SK-N-SH (cell line): ENCODE results near the gene HYPK. TPM values are rescaled to one million over a fixed set of nuclear protein-coding genes. Genes with fewer than 3 reads are reported as not detected.
A peak's percentile ranks its signal among the peaks of the same experiment; 100 is the strongest.
"Not testable (repeated sequence)": the region's sequence is repeated elsewhere in the genome, so short reads cannot be mapped to it uniquely, and the experiment has no call there.

Experiments
- CTCF ChIA-PET: fragments of 300-600, 350-600 bp; formaldehyde crosslinking; extraction: SDS; loops from one replicate; lab custom pipeline; 2021; lab: Yijun Ruan, JAX
- POLR2A ChIA-PET: fragments of 350-600 bp; sonication (Branson Sonifier 250); formaldehyde crosslinking; extraction: SDS; loops from one replicate; lab custom pipeline; 2020; ENCODE audit warnings: antibody characterized with exemption, inconsistent platforms; lab: Yijun Ruan, JAX
- DNase-seq: peaks from one replicate; pipeline ENCODE4 v3.0.0; 2012
- H2AFZ ChIP-seq: fragments of 200-600 bp; sonication (generic); 2 replicates; pipeline ENCODE4 v1.8.1; 2016; ENCODE audit warnings: antibody characterized with exemption, mild to moderate bottlenecking, low read depth
- H3F3A ChIP-seq: fragments of 200-600 bp; sonication (generic); replicated peaks from 2 replicates; pipeline ENCODE3; 2016; ENCODE audit warnings: antibody characterized with exemption, mild to moderate bottlenecking; ENCODE audit not compliant: insufficient read depth
- H3K27ac ChIP-seq, 2 experiments: fragments of 200-500 bp in 1 of 2; fragments of 200-600 bp in 1 of 2; sonication (Bioruptor generic) in 1 of 2; sonication (generic), shearing (Covaris generic) in 1 of 2; 2 replicates each; pipeline versions ENCODE4 v1.5.1 to v1.6.1; 2014 to 2016; ENCODE audit warnings: low read depth in 2 of 2, inconsistent platforms in 1 of 2, low read length in 1 of 2, mild to moderate bottlenecking in 1 of 2, mixed read lengths in 1 of 2
- H3K27me3 ChIP-seq: fragments of 200-600 bp; sonication (generic), shearing (Covaris generic); 2 replicates; pipeline ENCODE4 v1.6.1; 2016; ENCODE audit warnings: mixed run types; ENCODE audit not compliant: insufficient read depth
- H3K36me3 ChIP-seq, 2 experiments: fragments of 200-500 bp in 1 of 2; fragments of 200-600 bp in 1 of 2; sonication (Bioruptor generic) in 1 of 2; sonication (generic) in 1 of 2; replicated peaks in 1 of 2; 2 replicates each; pipeline versions ENCODE3 to v1.5.1; 2014 to 2016; ENCODE audit warnings: low read length in 1 of 2, mild to moderate bottlenecking in 1 of 2; ENCODE audit not compliant: insufficient read depth in 2 of 2, control insufficient read depth in 1 of 2
- H3K4me1 ChIP-seq, 2 experiments: fragments of 200-500 bp in 1 of 2; fragments of 200-600 bp in 1 of 2; sonication (Bioruptor generic) in 1 of 2; sonication (generic), shearing (Covaris generic) in 1 of 2; 2 replicates each; pipeline versions ENCODE4 v1.5.1 to v1.6.1; 2014 to 2016; ENCODE audit warnings: low read depth in 1 of 2, low read length in 1 of 2, mixed run types in 1 of 2; ENCODE audit not compliant: insufficient read depth in 2 of 2, control insufficient read depth in 1 of 2
- H3K4me2 ChIP-seq: fragments of 200-600 bp; sonication (generic), shearing (Covaris generic); 2 replicates; pipeline ENCODE4 v1.6.1; 2017; ENCODE audit warnings: mixed run types
- H3K4me3 ChIP-seq, 2 experiments: fragments of 200-500 bp in 1 of 2; fragments of 200-600 bp in 1 of 2; sonication (Bioruptor generic) in 1 of 2; sonication (generic), shearing (Covaris generic) in 1 of 2; 2 replicates each; pipeline versions ENCODE4 v1.5.1 to v1.8.1; 2014 to 2016; ENCODE audit warnings: low read depth in 2 of 2, inconsistent platforms in 1 of 2, low read length in 1 of 2, mild to moderate bottlenecking in 1 of 2, mixed read lengths in 1 of 2, moderate library complexity in 1 of 2
- H3K79me2 ChIP-seq: fragments of 200-600 bp; sonication (generic); 2 replicates; pipeline ENCODE4 v1.8.1; 2017; ENCODE audit warnings: mild to moderate bottlenecking; ENCODE audit not compliant: insufficient read depth
- H3K9ac ChIP-seq: fragments of 200-600 bp; sonication (generic); 2 replicates; pipeline ENCODE4 v1.6.1; 2017; ENCODE audit warnings: mixed run types
- H3K9me2 ChIP-seq: fragments of 200-600 bp; sonication (generic); 2 replicates; pipeline ENCODE4 v1.6.1; 2017; ENCODE audit warnings: mixed run types
- H3K9me3 ChIP-seq: fragments of 200-600 bp; sonication (generic); 2 replicates; pipeline ENCODE4 v1.6.1; 2017; ENCODE audit warnings: mixed run types, mild to moderate bottlenecking, moderate library complexity
- H4K20me1 ChIP-seq: fragments of 200-600 bp; sonication (generic); 2 replicates; pipeline ENCODE4 v1.6.1; 2017; ENCODE audit warnings: mild to moderate bottlenecking, mixed run types; ENCODE audit not compliant: insufficient read depth
- GATA2 ChIP-seq: sonication (generic); formaldehyde crosslinking; IDR thresholded peaks from 2 replicates; pipeline ENCODE4 v1.5.0; 2020; ENCODE audit warnings: mild to moderate bottlenecking, missing genetic modification reagents
- YY1 ChIP-seq: IDR thresholded peaks from 2 replicates; pipeline ENCODE4 v1.4.0; 2012; ENCODE audit warnings: low read depth, mild to moderate bottlenecking
- WGBS: methylation state at CpG from one replicate; pipeline ENCODE4 v1.1.6; 2017; ENCODE audit warnings: low lambda C conversion rate; 5-methylcytosine and 5-hydroxymethylcytosine counted together
- polyA plus RNA-seq, 3 experiments: library from polyadenylated mRNA; depleted of rRNA; stranded (reverse); fragments of >200 nt; gene quantifications; 2 replicates each; pipeline ENCODE4 v1.2.3, GENCODE V29; 2012
- TF ChIP-seq, protein P1 (sequence below): IDR thresholded peaks from 2 replicates; pipeline ENCODE4 v1.6.1; 2012; ENCODE audit warnings: mild to moderate bottlenecking, low read depth, low read length, moderate library complexity
- TF ChIP-seq, protein P2 (sequence below): IDR thresholded peaks from 2 replicates; pipeline ENCODE4 v1.4.0; 2012; ENCODE audit warnings: low read depth, borderline replicate concordance
- TF ChIP-seq, protein P3 (sequence below): fragments of 200-600 bp; sonication (generic); IDR thresholded peaks from 2 replicates; pipeline ENCODE4 v1.6.1; 2017; ENCODE audit warnings: antibody characterized with exemption, mild to moderate bottlenecking, moderate library complexity
- TF ChIP-seq, protein P4 (sequence below): fragments of 150-350 bp; IDR thresholded peaks from 2 replicates; pipeline ENCODE4 v1.6.1; 2016; ENCODE audit warnings: mild to moderate bottlenecking, low read depth, low read length

Gene HYPK
- polyA plus RNA-seq, 1 of the 3 experiments (the other 2 are of a cell fraction) = 11.5 TPM

DNA sequence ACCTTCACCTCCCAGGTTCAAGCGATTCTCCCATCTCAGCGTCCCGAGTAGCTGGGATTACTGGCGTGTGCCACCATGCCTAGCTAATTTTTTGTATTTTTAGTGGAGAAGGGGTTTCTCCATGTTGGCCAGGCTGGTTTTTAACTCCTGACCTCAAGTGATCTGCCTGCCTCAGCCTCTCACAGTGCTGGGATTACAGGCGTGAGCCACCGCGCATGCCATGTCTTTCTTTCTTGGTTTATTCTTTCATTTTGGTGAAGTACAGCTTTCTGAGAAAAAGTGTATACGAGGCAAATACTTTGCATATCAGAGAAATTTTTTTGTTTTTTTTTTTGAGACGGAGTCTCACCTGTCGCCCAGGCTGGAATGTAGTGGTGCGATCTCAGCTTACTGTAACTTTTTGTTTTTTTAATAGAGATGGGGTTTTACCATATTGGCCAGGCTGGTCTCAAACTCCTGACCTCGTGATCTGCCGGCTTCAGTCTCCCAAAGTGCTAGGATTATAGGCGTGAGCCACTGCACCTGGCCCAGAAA, 31.2 kb downstream of the HYPK start:
- H4K20me1 ChIP-seq, H3K9me3 ChIP-seq, POLR2A ChIA-PET, H2AFZ ChIP-seq, H3K27ac ChIP-seq, H3K4me3 ChIP-seq, DNase-seq, H3K36me3 ChIP-seq, H3K4me2 ChIP-seq, H3K4me1 ChIP-seq, H3K9me2 ChIP-seq, H3K9ac ChIP-seq, CTCF ChIA-PET, H3K27me3 ChIP-seq: not testable (repeated sequence)
- peaks cover 57% of the 10 kb centered on the region for H3K79me2 ChIP-seq
- H3F3A ChIP-seq = peaks cover 19% of the 10 kb centered on the region
- WGBS = 97% methylated on average over 14 of the region's 14 CpGs

DNA sequence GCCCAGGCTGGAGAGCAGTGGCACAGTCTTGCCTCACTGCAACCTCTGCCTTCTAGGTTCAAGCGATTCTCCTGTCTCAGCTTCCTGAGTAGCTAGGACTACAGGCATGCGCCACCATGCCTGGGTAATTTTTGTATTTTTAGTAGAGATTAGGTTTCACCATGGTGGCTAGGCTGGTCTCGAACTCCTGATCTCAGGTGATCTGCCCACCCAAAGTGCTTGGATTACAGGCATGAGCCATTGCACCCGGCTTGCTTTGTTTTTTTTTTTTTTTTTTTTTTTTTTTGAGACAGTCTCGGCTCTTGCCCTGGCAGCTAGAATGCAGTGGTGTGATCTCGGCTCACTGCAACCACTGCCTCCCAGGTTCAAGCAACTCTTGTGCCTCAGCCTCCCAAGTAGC, 32.1 kb downstream of the HYPK start:
- H2AFZ ChIP-seq, H3K36me3 ChIP-seq, POLR2A ChIA-PET: not testable (repeated sequence)

DNA sequence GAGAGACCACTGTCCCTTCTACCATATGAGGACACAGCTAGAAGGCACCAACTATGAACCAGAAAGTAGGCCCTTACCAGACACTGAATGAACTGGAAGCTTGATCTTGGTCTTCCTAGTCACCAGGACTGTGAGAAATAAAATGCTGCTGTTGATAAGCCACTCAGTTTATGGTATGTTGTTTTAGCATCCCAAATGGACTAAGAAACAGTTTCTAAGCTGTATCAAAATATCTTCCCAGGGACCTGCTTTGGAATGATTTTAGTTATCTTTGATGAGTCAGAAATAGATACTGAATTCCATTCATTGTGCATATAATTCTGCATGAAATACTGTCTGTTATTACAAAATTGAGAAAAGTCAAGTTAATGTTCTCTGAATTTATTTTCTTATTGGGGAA, 45.0 kb downstream of the HYPK start:
- H3K9me3 ChIP-seq = no peaks in the 10 kb centered on the region
- H3K27ac ChIP-seq = peak overlapping the region in 1 of 2 experiments; percentile 47; a peak in 2 of 4 replicates
- DNase-seq = no peak
- POLR2A ChIA-PET = interaction anchor here (0.6 kb wide), 1 partner anchor 46 kb away, joined by 4 read pairs; no protein-coding TSS in a partner anchor
- no peak overlapping the region; the same call in 1 of the 2 replicates for H2AFZ ChIP-seq
- TF ChIP-seq, protein P1, sequence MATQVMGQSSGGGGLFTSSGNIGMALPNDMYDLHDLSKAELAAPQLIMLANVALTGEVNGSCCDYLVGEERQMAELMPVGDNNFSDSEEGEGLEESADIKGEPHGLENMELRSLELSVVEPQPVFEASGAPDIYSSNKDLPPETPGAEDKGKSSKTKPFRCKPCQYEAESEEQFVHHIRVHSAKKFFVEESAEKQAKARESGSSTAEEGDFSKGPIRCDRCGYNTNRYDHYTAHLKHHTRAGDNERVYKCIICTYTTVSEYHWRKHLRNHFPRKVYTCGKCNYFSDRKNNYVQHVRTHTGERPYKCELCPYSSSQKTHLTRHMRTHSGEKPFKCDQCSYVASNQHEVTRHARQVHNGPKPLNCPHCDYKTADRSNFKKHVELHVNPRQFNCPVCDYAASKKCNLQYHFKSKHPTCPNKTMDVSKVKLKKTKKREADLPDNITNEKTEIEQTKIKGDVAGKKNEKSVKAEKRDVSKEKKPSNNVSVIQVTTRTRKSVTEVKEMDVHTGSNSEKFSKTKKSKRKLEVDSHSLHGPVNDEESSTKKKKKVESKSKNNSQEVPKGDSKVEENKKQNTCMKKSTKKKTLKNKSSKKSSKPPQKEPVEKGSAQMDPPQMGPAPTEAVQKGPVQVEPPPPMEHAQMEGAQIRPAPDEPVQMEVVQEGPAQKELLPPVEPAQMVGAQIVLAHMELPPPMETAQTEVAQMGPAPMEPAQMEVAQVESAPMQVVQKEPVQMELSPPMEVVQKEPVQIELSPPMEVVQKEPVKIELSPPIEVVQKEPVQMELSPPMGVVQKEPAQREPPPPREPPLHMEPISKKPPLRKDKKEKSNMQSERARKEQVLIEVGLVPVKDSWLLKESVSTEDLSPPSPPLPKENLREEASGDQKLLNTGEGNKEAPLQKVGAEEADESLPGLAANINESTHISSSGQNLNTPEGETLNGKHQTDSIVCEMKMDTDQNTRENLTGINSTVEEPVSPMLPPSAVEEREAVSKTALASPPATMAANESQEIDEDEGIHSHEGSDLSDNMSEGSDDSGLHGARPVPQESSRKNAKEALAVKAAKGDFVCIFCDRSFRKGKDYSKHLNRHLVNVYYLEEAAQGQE = no peak
- TF ChIP-seq, protein P2, sequence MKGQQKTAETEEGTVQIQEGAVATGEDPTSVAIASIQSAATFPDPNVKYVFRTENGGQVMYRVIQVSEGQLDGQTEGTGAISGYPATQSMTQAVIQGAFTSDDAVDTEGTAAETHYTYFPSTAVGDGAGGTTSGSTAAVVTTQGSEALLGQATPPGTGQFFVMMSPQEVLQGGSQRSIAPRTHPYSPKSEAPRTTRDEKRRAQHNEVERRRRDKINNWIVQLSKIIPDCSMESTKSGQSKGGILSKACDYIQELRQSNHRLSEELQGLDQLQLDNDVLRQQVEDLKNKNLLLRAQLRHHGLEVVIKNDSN = no peak
- TF ChIP-seq YY1 (no peak), GATA2 (CRISPR knock-in tag) (no peak)
- TF ChIP-seq, protein P3, sequence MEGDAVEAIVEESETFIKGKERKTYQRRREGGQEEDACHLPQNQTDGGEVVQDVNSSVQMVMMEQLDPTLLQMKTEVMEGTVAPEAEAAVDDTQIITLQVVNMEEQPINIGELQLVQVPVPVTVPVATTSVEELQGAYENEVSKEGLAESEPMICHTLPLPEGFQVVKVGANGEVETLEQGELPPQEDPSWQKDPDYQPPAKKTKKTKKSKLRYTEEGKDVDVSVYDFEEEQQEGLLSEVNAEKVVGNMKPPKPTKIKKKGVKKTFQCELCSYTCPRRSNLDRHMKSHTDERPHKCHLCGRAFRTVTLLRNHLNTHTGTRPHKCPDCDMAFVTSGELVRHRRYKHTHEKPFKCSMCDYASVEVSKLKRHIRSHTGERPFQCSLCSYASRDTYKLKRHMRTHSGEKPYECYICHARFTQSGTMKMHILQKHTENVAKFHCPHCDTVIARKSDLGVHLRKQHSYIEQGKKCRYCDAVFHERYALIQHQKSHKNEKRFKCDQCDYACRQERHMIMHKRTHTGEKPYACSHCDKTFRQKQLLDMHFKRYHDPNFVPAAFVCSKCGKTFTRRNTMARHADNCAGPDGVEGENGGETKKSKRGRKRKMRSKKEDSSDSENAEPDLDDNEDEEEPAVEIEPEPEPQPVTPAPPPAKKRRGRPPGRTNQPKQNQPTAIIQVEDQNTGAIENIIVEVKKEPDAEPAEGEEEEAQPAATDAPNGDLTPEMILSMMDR = no peak
- TF ChIP-seq, protein P4, sequence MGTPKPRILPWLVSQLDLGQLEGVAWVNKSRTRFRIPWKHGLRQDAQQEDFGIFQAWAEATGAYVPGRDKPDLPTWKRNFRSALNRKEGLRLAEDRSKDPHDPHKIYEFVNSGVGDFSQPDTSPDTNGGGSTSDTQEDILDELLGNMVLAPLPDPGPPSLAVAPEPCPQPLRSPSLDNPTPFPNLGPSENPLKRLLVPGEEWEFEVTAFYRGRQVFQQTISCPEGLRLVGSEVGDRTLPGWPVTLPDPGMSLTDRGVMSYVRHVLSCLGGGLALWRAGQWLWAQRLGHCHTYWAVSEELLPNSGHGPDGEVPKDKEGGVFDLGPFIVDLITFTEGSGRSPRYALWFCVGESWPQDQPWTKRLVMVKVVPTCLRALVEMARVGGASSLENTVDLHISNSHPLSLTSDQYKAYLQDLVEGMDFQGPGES = no peak
- CTCF ChIA-PET = interaction anchor here (2.1 kb wide), 1 partner anchor 27 kb away, joined by 5 read pairs; no protein-coding TSS in a partner anchor
- H3K27me3 ChIP-seq = no peaks in the 10 kb centered on the region
- no peaks in the 10 kb centered on the region for H3K79me2 ChIP-seq
- no peak overlapping the region for H3K4me3 ChIP-seq
- H4K20me1 ChIP-seq = no peaks in the 10 kb centered on the region
- no peak overlapping the region for H3K4me2 ChIP-seq
- H3K9me2 ChIP-seq = no peaks in the 10 kb centered on the region
- H3K4me1 ChIP-seq = no peaks in the 10 kb centered on the region
- H3K9ac ChIP-seq = no peak overlapping the region
- peaks cover 6% of the 10 kb centered on the region for H3F3A ChIP-seq
- peaks cover 3 to 6% of the 10 kb centered on the region in 2 experiments for H3K36me3 ChIP-seq

More for the DNA sequence above, 32.1 kb downstream of the HYPK start:
- H4K20me1 ChIP-seq, DNase-seq, H3K27ac ChIP-seq, H3K4me2 ChIP-seq, H3K9me2 ChIP-seq, H3K4me3 ChIP-seq, H3K9ac ChIP-seq, H3K27me3 ChIP-seq, H3K4me1 ChIP-seq, H3K9me3 ChIP-seq: not testable (repeated sequence)
- Histone ChIP-seq H3F3A (peaks cover 18% of the 10 kb centered on the region), H3K79me2 (peaks cover 48% of the 10 kb centered on the region)
- WGBS = 100% methylated on average over 6 of the region's 6 CpGs
- CTCF ChIA-PET = interaction anchor here (1.1 kb wide), 1 partner anchor 69 kb away, joined by 3 read pairs; no protein-coding TSS in a partner anchor
